GM18909 (cell line): ENCODE measurements around the gene PRSS16.
"Not testable (repeated sequence)": the region's sequence is repeated elsewhere in the genome, so short reads cannot be mapped to it uniquely, and the experiment has no call there.

Experiments
- ATAC-seq: cut with Tn5 transposase; IDR thresholded peaks from one replicate; pipeline ENCODE4 v1.9.1; 2021; ENCODE audit warnings: mild to moderate bottlenecking; ENCODE audit not compliant: unreplicated experiment, poor library complexity

The PRSS16 gene, protein sequence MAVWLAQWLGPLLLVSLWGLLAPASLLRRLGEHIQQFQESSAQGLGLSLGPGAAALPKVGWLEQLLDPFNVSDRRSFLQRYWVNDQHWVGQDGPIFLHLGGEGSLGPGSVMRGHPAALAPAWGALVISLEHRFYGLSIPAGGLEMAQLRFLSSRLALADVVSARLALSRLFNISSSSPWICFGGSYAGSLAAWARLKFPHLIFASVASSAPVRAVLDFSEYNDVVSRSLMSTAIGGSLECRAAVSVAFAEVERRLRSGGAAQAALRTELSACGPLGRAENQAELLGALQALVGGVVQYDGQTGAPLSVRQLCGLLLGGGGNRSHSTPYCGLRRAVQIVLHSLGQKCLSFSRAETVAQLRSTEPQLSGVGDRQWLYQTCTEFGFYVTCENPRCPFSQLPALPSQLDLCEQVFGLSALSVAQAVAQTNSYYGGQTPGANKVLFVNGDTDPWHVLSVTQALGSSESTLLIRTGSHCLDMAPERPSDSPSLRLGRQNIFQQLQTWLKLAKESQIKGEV

DNA sequence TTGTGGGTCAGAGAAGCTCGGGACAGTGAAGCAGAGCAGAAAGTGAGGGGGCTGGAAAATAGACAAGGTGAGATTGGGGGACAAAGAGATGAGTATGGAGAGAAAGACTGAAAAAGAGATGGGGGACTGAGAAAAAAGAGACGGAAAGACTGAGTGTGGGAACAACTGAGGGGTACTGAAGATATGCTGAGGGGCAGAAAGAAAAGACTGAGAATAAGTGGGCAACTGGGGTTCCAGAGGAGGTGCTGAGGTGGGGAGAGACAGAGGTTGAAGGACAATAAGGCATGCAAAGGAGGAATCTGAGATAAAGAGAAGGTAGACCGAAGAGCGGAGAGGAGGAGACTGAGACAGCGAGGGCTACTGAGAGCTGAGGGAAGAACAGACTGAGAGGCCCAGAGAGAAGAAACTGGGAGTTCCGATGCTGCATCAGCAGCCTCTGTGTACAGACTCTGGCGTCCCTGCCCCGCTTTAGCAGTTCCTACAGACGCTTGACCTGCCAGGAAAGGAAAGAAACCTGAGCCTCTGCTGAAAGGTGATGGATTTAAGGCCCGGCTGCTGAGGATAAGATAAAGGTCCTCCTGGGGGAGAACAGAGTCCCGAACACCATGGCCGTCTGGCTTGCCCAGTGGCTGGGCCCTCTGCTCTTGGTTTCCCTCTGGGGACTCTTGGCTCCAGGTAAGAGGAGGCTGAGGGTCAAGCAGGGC is at the start of gene PRSS16:
Gene PRSS16 (plus strand): TSS at position 569 of the 704 bp plus-strand sequence. CDS start 37 bp downstream, at position 606.
- ATAC-seq, result no peak

DNA sequence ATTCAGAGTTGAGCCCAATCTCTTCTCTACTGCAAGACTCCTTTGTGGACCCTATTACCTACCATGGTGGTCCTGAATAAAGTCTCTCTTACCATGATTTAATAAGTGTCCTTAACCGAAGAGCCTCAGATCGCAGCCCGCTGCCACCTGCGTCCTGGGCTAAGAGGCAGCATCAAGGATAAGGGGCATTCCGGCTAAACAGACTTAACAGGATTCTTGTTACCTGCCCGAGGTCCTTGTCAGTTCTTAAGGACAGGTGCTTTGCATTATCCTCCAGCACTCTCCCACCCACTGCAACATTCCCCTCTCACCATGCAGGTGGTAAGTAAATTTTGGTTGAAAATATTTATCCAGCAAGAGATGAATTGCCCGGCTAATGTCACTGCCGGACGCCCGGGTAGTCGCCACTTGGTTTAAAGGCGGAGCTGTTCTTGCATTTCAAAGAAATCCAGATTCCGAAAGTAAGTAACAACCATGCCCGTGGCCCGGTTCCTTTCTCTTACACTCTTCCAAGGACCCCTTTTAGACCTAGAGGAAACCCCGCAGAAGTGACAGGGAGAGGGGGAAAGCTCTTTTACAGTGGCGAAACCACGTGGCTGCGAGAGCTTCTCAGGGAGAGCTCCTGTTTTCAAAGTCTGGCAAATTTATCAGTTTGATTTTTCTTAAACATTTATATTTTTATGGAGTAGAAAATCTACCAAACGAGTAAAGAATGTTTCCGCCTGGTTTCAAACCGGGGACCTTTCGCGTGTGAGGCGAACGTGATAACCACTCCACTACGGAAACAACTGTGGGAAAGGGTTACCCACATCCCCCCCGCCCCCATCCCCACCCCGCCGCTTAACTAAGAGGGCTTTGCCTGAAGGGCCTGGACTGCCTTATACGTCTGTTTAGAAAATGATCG is 41.9 kb upstream of the PRSS16 start:
- no peak for ATAC-seq

DNA sequence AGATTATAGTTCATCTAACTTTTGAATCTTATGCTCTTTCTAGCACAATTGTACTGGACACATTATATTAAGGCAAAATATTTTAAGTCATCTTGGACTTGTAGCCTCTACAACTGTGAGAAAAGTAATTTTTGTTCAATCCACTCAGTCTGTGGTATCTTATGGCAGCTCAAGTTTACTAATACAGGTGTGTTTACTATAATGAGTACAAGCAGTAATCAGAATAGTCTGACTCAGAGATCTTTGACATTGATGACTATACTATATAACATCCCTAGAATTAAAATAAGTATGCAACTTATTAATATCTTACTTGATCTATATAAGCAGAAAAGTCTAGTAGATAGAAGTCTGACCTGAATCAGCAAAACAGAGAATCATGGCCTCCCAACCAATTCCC is 40.7 kb upstream of the PRSS16 start:
- ATAC-seq, result no peak

DNA sequence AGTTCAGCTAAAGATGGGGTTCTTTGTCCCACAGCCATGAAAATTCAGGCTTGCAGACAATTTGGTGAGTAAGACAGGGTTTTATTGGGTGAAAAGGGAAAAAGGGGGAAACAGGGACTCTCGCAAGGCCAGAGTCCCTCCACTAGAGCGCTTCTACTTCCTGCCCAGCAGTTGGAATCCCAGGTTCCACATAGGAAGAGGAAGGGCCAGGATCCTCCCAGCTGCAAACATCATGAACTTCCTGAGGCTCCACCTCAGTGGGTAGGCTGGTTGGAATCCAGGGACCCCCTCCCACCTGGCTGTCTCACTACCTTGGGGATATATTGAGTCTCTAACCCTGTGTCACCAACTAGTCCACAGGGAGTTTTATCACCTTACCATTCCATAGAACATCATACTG is 39.5 kb upstream of the PRSS16 start:
- no peak for ATAC-seq

DNA sequence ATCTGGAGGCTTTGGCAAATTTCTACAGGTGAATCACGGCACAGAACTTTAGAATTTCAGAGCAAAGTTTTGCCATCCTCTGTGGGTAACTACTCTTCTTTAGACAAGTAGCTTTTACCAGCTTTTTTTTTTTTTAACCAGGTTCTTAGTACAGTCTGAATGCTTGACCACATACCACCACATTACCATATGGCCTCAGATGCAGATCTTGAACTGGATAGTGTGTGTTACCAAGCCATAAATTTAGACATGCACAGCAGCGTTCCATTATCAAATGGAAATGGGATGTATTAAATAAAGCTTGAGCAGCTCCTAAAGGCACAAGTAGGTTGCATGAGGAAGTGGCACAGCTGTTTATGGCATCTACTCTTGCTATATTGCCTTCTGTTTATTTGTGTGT is 38.3 kb upstream of the PRSS16 start:
- no peak for ATAC-seq

DNA sequence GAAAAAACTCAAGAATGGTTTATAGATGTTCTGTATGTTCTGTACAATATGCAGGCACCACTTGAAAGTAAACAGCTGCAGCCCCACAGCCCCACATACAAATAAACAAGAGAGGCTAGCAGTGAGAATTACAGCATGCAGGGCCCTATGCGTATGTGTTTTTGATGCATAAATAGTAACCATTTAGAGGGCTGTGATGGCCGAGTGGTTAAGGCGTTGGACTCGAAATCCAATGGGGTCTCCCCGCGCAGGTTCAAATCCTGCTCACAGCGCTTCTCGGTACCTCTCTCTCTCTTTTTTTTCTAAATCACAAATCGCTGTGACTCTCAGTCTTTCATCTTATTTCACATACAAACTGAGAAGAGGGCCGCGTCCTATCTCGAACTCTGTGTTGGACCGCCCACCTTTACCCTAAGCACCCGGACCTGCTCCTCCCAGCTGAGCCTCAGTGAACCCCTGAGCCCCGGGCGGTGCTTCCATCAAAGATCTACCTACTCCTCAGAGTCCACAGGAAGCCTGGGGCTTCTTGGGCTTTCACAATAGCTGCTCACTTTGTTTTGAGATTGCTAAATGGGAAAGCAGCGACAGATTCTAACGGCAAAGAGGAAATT is 37.7 kb upstream of the PRSS16 start:
- ATAC-seq, result no peak

DNA sequence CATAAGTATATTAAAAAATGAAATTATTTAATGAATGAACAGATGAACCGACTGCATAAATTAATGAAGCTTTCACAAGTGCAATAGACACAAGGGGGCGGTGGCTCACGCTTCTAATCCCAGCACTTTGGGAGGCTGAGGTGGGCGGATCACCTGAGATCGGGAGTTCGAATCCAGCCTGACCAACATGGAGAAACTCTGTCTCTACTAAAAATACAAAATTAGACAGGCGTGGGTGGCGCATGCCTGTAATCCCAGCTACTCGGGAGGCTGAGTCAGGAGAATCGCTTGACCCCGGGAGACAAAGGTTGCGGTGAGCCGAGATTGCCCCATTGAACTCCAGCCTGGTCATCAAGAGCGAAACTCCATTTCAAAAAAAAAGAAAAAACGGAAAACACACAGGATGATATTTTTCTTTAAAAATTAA is 34.4 kb upstream of the PRSS16 start:
- not testable (repeated sequence) for ATAC-seq

DNA sequence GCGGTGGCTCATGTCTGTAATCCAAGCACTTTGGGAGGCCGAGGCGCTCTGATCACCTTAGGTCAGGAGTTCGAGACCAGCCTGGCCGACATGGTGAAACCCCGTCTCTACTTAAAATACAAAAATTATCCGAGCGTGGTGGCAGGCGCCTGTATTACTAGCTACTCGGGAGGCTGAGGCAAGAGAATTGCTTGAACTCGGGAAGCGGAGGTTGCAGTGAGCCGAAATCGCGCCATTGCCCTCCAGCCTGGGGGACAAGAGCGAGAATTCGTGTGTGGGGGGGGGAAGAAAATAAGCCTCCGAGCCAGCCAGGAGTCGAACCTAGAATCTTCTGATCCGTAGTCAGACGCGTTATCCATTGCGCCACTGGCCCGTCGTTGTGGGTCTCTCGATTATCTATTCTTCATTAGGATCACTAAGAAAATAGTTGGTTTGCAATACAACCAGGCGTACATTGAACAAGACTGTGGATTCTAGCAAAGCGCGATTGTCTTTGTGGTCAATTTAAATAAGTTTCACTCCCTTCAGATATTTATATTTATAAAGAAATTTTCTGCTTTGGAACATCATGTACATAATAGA is 33.9 kb upstream of the PRSS16 start:
- no peak for ATAC-seq

DNA sequence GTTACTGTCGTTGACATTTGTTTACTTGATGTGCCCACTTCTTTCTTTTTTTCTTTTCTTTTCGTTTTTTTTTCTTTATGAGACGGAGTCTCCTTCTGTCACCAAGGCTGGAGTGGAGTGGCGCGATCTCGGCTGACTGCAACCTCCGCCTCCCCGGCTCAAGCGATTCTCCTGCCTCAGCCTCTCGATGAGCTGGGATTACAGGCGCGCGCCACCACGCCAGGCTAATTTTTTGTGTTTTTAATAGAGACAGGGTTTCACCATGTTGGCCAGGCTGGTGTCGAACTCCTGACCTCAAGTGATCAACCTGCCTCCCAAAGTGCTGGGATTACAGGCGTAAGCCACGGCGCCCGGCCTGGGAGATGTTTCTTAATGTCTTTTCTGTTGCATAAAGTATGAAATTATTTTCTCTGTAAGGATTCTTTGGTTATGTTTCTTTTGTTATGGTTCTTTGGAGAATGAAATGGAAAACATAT is 33.3 kb upstream of the PRSS16 start:
- no peak for ATAC-seq

DNA sequence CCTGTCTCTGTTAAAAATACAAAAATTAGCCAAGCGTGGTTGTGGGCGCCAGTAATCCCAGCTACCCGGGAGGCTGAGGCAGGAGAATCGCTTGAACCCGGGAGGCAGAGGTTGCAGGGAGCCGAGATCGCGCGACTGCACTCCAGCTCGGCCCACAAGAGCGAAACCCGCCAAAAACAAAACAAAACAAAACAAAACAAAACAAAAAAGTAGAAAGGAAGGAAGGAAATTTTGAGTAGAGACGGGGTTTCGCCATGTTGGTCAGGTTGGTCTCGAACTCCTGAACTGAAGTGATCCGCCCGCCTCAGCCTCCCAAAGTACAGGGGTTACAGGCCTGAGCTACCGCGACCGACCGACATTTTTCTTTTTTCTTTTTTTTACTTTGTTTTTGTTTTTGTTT is 30.6 kb upstream of the PRSS16 start:
- ATAC-seq, result no peak

DNA sequence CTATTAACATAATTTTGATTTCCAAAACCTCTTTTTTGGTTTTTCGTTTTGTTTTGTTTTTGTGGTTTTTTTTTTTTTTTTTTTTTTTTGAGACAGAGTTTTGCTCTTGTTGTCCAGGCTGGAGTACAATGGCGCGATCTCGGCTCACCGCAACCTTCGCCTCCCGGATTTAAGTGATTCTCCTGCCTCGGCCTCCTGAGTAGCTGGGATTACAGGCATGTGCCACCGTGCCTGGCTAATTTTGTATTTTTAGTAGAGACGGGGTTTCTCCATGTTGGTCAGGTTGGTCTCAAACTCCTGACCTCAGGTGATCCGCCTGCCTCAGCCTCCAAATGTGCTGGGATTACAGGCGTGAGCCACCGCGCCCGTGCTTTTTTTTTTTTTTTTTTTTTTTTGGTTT is 24.5 kb upstream of the PRSS16 start:
- not testable (repeated sequence) for ATAC-seq

DNA sequence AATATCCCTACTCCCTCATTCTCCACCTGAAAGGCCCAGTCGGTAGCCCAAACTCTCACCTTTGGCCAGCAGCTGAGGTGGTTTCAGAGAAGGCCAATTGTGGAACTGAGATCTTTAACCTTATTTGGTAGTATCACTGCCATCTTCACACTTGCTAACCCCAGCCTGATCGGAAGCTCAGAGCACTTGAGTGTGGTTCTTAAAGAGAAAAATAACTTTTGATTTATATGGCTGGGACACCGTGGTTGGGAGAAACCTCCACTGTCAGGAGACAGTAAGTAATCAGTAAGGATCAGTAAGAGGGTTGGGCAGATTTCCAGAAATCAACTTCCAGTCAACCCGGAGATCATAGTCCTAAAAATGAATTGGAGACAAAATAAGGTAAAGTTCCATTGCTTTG is 22.8 kb upstream of the PRSS16 start:
- no peak for ATAC-seq

DNA sequence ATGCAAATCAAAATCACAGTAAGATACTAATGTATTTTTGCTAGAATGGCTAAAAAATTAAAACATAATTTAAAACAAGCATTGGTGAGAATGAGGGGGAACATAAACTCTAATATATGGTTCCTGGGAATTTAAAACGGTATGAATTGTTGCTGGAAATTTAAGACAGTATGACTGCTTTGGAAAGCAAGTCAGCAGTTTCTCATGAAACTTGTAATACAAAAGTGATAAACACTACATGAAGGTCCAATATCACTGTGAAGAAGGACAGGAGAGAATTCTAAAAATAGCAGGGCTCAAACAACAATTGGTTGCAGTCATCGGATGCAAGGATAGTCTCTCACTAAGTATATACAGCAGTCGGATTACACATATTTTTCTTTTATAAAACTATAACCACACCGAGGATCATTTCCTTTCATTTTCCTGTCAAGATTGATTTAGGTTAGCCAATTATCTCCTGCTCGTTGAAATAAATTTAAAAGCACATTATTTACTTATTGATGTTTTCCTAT is 18.5 kb upstream of the PRSS16 start:
- no peak for ATAC-seq

DNA sequence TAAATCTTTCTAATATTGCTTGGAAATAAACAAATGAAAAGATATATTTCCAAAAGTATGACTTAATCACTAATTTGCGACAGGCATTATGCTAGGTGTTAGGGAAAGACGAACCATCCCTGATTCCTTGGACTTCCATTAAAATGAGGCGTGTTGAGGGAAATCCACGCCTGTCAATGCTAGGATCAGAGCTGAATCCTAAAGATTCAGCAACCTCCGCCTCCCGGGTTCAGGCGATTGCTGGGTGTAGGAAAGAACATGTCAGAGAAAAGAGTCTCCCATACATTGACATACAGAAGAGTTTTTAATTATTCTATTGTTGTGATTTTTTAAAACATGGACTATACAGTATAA is 16.8 kb upstream of the PRSS16 start:
- no peak for ATAC-seq

DNA sequence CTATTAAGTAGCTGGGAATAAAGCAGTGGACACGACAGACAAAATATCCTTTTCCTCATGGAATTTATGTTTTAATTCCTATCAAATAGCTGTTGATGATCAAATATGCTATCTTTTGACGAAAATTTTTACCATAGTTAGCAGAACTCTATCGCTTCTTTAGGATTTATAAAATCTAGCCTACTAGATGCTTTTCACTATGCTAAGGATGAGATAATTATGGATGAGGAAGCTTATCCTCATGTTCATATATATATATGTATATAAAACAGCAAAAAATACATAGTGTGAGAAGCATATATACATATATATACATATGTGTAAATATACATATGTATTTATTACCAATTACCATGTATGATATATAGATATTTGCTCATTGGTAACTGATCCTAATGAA is 12.9 kb upstream of the PRSS16 start:
- no peak for ATAC-seq

DNA sequence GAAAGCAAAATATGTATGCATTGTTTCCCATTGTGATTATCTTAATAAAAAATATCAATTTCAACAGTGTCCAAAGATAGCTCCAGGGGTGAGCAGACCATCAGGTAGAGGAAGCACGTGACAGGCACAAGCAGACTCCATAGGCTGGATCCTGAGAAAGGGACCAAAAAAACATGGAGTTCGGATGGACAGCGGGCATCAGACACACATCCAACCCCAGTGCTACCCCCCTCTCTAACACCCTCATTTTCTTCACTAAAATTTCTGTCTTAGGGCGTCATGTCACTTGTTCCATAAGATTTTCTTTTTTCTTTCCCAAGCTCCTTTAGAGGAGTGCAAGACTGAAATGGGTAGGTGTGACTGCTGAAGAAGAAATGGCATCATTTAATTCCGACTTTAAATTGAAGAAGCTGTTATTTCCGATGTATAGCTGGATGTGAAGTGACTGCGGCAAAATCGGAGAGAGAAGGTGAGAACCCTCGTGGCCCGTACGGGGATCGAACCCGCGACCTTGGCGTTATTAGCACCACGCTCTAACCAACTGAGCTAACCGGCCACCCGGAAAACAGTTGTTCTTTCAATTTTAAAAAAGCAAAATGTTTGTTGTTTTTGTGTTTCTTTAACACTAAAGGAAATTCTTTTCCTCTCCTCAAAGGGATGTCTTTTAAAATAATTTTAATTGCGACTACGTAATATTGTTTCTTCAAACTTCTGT is 10.3 kb upstream of the PRSS16 start:
- ATAC-seq, result no peak

DNA sequence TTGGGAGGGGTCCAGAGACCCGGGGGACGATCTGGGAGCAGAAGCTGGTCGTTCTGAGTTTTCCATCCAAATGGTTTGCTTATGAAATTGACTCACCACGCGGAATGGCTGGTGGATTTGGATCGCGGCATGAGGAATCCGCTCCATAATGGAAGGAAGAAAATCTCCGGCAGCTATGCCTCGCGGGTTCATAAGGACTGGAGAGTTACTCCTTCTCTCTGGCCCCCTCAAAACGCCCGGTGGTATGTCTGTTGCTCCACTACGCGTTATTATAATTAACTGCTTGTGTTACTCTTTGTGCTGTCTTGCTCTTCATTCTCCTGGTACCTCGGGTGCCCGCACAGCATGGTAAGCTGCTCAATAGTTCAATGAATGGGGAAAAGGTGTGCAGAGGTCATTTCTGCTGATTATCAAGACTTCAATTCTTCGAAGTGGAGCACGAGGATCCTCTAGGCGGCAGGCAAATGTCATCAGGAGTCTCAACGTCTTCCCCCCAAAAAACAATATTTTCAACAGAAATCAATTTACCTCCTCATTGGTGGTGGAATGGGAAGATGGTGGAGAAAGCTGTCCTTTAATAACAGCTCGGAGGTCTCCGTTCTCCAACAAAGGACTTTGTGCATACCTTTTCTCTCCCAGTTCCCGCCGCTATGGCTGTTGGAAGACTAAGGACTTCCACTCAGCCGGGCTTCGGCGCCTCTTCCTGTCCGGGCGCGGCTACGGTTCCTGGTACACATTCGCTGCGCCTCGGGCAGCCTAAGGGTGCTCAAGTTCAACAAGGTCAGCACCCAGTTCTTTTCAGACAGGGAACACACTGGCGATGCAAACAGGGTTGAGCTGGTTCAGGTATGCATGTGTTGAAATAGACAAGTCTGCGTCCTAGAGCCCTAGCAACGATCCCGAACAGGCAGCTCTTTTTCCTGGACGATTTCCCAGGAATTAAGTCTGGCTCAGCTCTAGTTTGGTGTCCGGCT is 9.2 kb upstream of the PRSS16 start:
- ATAC-seq, result no peak

DNA sequence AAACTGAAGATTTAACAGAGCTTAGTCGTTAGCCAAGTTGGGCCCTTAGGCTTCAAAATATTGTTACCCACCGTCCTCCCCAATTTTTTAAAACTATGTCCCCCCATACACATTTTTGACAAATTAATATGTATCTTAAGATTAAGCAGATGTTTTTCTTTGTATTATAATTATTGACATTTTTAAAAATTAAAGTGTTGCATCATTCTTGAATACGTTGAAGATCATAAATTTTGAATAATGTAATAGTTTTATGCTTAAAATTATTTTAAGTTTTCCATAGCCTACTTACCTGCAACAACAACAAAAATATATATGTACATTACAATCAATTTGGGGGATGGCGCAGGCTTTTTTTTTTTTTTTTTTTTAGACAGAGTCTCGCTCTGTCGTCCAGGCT is 8.2 kb upstream of the PRSS16 start:
- no peak for ATAC-seq
